CD1c-positive myeloid dendritic cell (primary cell): ENCODE measurements around the gene OLFML2A.
"Not testable (repeated sequence)": the region's sequence is repeated elsewhere in the genome, so short reads cannot be mapped to it uniquely, and the experiment has no call there.

Experiments used
- DNase-seq: peaks from one replicate; pipeline ENCODE4 v3.0.0-alpha.2; 2016; ENCODE audit errors: extremely low spot score

The OLFML2A gene

GRCh38 chr9:124828489-124829333 is 51.8 kb downstream of the OLFML2A start:
- no peak for DNase-seq

- no peak for DNase-seq
Measured at GRCh38 chr9:124829334-124829669, 52.4 kb downstream of the OLFML2A start.

GRCh38 chr9:124830593-124830992 is 53.7 kb downstream of the OLFML2A start:
- no peak for DNase-seq

GRCh38 chr9:124831642-124832364 is 54.9 kb downstream of the OLFML2A start:
- no peak for DNase-seq

- DNase-seq: no peak
Measured at GRCh38 chr9:124834591-124834990, 57.7 kb downstream of the OLFML2A start.

GRCh38 chr9:124835026-124835557 is 58.2 kb downstream of the OLFML2A start:
- no peak for DNase-seq

- DNase-seq: not testable (repeated sequence)
Measured at GRCh38 chr9:124838132-124838531, 61.2 kb downstream of the OLFML2A start.

GRCh38 chr9:124838567-124839275 is 61.8 kb downstream of the OLFML2A start:
- DNase-seq: not testable (repeated sequence)

- DNase-seq: peak; percentile 13
Measured at GRCh38 chr9:124839612-124840299, 62.8 kb downstream of the OLFML2A start.

- DNase-seq: peak; percentile 20
Measured at GRCh38 chr9:124840300-124840833, 63.4 kb downstream of the OLFML2A start.

GRCh38 chr9:124841075-124841821 is 64.3 kb downstream of the OLFML2A start:
- DNase-seq: no peak

- no peak for DNase-seq
Measured at GRCh38 chr9:124843456-124844034, 66.6 kb downstream of the OLFML2A start.

GRCh38 chr9:124844291-124844690 is 67.4 kb downstream of the OLFML2A start:
- DNase-seq: no peak

- DNase-seq: not testable (repeated sequence)
Measured at GRCh38 chr9:124846467-124846866, 69.5 kb downstream of the OLFML2A start.

- no peak for DNase-seq
Measured at GRCh38 chr9:124846969-124847368, 70.0 kb downstream of the OLFML2A start.

- no peak for DNase-seq
Measured at GRCh38 chr9:124849801-124850200, 72.9 kb downstream of the OLFML2A start.

GRCh38 chr9:124852121-124852828 is 75.3 kb downstream of the OLFML2A start:
- DNase-seq: no peak

- DNase-seq: peak; percentile 86
Measured at GRCh38 chr9:124852829-124853531, 76.0 kb downstream of the OLFML2A start, which contains the start of gene WDR38. Gene WDR38 (plus strand): TSS chr9:124853460. CDS start chr9:124853532, 72 bp downstream.
